Astrocyte of the spinal cord (primary cell): ENCODE measurements around the gene LUZP2.

Experiments
- DNase-seq: peaks from one replicate; pipeline ENCODE4 v3.0.0; 2011; ENCODE audit warnings: low read depth, low spot score
- H3K4me3 ChIP-seq: 2 replicates; pipeline ENCODE4 v1.5.1; 2011; ENCODE audit warnings: low read depth, mild to moderate bottlenecking, low read length, moderate library complexity
- in situ Hi-C: cut with HindIII; loops from 2 replicates; pipeline ENCODE4 v1.10.0; 2017; ENCODE audit warnings: low sequenced_read_pairs
- TF ChIP-seq, protein P1 (sequence below): IDR thresholded peaks from 2 replicates; pipeline ENCODE4 v1.5.1; 2012; ENCODE audit warnings: low read depth, mild to moderate bottlenecking, low read length, inconsistent platforms

LUZP2 gene

DNA sequence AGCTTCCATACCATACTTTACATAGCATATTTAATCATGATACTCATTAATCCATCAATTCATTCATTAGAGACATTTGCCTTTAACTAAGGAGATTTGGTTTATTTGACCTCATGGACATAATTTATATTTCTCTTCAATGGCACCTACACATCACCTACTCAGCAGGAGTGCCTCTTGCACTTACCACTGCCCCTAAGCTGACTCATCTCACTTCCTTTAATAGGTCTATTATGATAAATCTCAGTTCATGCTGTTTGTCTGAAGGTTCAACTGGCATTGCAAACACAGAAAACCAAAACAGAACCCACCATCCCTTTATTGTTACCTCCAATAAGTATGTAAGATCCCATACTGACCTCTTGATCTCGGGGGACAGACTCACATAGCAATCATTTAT lies 186.7 kb downstream of the LUZP2 start:
- TF ChIP-seq, protein P1, sequence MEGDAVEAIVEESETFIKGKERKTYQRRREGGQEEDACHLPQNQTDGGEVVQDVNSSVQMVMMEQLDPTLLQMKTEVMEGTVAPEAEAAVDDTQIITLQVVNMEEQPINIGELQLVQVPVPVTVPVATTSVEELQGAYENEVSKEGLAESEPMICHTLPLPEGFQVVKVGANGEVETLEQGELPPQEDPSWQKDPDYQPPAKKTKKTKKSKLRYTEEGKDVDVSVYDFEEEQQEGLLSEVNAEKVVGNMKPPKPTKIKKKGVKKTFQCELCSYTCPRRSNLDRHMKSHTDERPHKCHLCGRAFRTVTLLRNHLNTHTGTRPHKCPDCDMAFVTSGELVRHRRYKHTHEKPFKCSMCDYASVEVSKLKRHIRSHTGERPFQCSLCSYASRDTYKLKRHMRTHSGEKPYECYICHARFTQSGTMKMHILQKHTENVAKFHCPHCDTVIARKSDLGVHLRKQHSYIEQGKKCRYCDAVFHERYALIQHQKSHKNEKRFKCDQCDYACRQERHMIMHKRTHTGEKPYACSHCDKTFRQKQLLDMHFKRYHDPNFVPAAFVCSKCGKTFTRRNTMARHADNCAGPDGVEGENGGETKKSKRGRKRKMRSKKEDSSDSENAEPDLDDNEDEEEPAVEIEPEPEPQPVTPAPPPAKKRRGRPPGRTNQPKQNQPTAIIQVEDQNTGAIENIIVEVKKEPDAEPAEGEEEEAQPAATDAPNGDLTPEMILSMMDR: no peak
- DNase-seq: no peak
- in situ Hi-C loops: no loop called here
- H3K4me3 ChIP-seq: no peak overlapping the region

DNA sequence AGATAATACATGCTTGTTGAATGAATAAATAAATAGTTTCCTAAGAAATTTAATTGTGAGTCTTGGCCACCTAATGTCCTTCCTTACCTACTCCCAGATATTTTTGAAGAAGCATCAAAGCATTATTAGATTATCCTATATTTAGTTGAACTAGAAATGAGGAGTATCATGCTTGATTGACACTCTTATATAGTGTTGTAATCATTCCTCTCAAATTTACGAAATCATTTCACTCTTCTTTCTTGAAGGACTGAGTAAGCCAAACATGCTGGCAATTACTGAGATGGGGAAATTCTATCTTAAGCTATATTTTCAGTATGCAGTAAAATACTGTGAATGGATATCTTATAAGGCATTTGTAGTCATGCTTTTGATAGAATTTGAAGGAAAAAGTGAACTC lies 189.0 kb downstream of the LUZP2 start:
- H3K4me3 ChIP-seq: no peak overlapping the region
- DNase-seq: no peak
- in situ Hi-C loops: no loop called here
- TF ChIP-seq, protein P1: no peak

DNA sequence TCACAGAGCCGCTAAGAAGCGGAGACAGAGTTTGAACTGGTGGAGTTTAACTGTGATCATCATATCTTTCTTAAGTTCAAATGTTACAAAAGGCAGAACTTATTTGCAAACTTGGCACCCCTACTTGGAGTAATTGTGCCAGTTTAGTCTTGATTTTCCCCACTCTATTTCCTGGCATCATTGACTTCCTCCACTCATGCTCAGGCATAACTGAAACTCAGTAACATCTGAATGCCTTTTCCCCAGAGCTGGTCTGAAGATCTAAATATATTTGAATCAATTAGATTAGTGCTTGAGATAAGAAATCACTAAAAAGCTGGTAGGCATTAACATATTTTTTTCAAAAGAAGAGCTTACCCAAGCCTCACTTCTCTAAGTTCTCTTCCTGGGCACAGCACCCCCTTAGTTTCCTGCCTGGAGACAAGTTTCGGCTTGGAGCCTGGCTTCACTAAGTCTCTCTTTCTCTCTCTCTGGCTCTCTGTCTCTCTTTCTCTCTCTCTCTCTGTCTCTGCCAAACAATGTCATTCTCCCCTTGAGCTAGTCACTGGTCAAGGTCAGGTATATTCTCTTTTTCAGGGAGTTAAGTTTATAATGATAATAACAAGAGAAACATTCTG lies 190.8 kb downstream of the LUZP2 start:
- TF ChIP-seq, protein P1: no peak
- in situ Hi-C loops: no loop called here
- no peak for DNase-seq
- H3K4me3 ChIP-seq: no peak overlapping the region

DNA sequence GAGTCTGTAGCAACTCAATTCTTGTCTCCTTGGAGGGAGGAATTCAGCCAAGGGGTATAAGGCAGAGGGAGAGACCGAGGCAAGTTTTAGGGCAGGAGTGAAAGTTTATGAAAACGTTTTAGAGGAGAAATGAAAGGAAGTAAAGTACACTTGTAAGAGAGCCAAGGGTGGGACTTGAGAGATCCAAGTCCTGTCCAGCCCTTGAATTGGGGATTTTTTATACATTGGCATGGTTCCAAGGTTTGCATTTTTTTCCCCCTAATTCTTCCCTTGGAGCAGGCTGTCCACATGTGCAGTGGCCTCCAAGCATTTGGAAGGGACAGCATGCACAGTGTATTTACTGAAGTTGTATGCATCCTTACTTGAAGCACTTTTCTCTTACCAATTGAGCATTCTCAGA lies 192.1 kb downstream of the LUZP2 start:
- TF ChIP-seq, protein P1: no peak
- in situ Hi-C loops: no loop called here
- DNase-seq: no peak
- H3K4me3 ChIP-seq: no peak overlapping the region

DNA sequence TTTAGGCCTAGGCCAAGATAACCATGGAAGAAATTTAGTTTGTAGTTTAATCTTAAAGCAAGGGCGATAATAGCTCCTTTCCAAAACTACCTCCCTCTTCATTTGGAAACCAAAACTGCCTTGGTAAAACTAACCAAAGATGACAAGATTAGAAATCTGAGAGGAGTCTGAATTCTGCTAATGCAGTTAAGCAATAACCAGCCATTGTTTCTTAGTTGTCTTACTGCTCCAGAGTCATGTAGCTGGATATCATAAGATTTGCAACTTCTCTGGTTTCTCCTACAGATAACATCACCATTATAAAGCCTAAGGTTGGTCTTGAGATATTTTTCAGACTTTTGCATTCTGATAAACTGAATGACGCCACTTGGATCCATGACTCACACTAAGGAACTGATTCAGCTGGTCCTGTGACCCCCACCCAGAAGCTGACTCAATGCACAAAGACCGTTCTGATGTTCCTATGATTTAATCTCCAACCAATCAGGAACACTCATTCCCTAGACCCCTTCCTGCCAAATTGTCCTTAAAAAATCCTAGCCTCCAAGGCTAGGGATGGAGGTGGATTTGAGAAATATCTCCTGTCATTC lies 200.8 kb downstream of the LUZP2 start:
- in situ Hi-C loops: no loop called here
- TF ChIP-seq, protein P1: no peak
- no peak overlapping the region for H3K4me3 ChIP-seq
- DNase-seq: peak; percentile 42

DNA sequence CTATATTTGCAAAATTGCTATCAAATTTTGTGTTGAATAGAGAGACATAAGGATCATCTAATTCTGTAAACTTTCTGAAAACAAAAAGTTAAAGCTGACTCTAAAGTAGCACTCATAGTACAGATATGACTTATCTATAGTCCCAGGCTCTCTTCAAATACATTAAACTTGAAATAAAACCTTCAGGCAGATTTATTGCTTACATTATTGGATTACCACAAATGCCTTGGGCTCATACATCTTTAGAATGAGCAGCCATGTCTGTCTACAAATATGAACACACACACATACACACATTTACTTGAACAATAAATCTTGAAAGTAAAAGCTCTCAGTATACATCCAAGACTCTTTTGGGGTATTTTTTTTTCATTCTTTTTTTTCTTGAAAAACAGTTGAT lies 207.9 kb downstream of the LUZP2 start:
- in situ Hi-C loops: no loop called here
- no peak overlapping the region for H3K4me3 ChIP-seq
- TF ChIP-seq, protein P1: no peak
- no peak for DNase-seq

DNA sequence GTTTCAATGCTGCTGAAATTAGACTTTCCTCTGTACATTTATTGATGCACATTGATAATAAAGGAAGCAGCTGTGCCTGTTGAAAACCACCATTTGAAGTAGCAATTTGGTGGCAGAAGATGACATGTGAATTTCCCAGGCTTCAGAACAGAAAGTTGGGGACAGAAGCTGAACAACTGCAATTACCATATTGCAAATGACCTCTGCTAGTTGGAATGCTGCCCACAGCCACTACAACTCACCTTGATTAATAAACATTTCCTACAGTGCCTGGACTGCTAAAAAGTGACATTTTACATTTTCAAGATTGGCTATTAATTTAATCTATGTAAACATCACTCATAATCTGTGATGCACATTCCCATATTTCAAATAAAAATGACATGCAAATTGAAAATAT lies 208.6 kb downstream of the LUZP2 start:
- TF ChIP-seq, protein P1: no peak
- in situ Hi-C loops: no loop called here
- H3K4me3 ChIP-seq: no peak overlapping the region
- DNase-seq: no peak
